ENCODE measurements around the gene PRDM11.

PRDM11 gene

GRCh38 chr11:45158210-45158731 is 11.8 kb downstream of the PRDM11 start:
- DNase-seq, result no peak

GRCh38 chr11:45158891-45159605 is 12.6 kb downstream of the PRDM11 start:
- DNase-seq, result no peak

GRCh38 chr11:45159781-45160365 is 13.4 kb downstream of the PRDM11 start:
- DNase-seq, result no peak

- DNase-seq, result no peak
Observed at GRCh38 chr11:45161252-45162063, 15.0 kb downstream of the PRDM11 start.

- no peak for DNase-seq
Observed at GRCh38 chr11:45162064-45162375, 15.6 kb downstream of the PRDM11 start.

GRCh38 chr11:45162916-45163879 is 16.8 kb downstream of the PRDM11 start:
- no peak for DNase-seq

- no peak for DNase-seq
Observed at GRCh38 chr11:45163956-45164575, 17.6 kb downstream of the PRDM11 start.

- DNase-seq, result no peak
Observed at GRCh38 chr11:45165386-45165785, 18.9 kb downstream of the PRDM11 start.

GRCh38 chr11:45165806-45166603 is 19.6 kb downstream of the PRDM11 start:
- no peak for DNase-seq

GRCh38 chr11:45166604-45166897 is 20.1 kb downstream of the PRDM11 start:
- no peak for DNase-seq

- no peak for DNase-seq
Observed at GRCh38 chr11:45167283-45167682, 20.8 kb downstream of the PRDM11 start.

- DNase-seq, result no peak
Observed at GRCh38 chr11:45168366-45169130, 22.1 kb downstream of the PRDM11 start.

GRCh38 chr11:45169310-45170072 is 23.1 kb downstream of the PRDM11 start:
- no peak for DNase-seq

GRCh38 chr11:45170484-45170883 is 24.0 kb downstream of the PRDM11 start:
- DNase-seq, result no peak

- no peak for DNase-seq
Observed at GRCh38 chr11:45171550-45171949, 25.1 kb downstream of the PRDM11 start.

- no peak for DNase-seq
Observed at GRCh38 chr11:45173064-45173463, 26.6 kb downstream of the PRDM11 start.

GRCh38 chr11:45174168-45174835 is 27.9 kb downstream of the PRDM11 start:
- DNase-seq, result no peak

GRCh38 chr11:45174963-45175362 is 28.5 kb downstream of the PRDM11 start:
- DNase-seq, result no peak

GRCh38 chr11:45176996-45177395 is 30.6 kb downstream of the PRDM11 start:
- no peak for DNase-seq
